HG03342 (cell line): Measurements from ENCODE around the gene THAP8.

Experiments
- ATAC-seq: cut with Tn5 transposase; IDR thresholded peaks from one replicate; pipeline ENCODE4 v1.9.1; 2021; ENCODE audit warnings: mild to moderate bottlenecking, moderate library complexity; ENCODE audit not compliant: unreplicated experiment

Gene THAP8

GRCh38 chr19:36030264-36031148 is 23.6 kb downstream of the THAP8 start:
- ATAC-seq: no peak

DNA sequence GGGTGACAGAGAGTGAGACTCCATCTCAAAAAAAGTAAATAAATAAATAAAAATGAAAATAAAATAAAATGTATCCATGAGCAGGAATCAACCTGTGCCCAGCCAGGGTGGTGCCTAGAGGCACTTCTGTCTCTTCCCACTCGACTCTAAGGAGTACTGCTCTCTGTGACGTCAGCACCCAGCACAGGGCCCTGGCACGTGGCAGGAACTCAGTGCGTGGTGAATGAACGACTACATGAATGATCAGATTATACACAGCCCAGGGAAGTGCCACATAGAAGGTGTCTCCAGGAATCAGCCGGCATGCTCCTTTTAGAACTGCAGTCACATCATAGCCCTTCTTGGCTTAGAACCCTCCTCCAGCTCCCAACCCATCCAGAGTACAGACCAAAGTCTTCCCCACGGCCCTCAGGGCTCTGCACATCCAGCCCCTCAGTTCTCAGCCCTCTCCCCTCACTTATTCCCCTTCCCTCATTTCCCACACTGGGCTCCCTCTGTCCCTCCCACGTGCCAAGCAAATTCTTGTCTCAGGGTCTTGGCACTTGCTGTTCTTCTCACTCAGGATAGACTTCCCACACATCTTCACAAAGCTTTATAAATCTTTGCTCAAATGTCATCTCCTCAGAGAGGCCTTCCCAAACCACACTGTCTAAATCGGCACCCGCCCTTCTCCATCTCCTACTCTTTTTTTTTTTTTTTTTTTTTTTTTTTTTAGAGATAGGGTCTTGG is 25.6 kb downstream of the THAP8 start:
- ATAC-seq: no peak

GRCh38 chr19:36027696-36028095 is 26.4 kb downstream of the THAP8 start:
- no peak for ATAC-seq

GRCh38 chr19:36026091-36026876 is 27.8 kb downstream of the THAP8 start:
- no peak for ATAC-seq

DNA sequence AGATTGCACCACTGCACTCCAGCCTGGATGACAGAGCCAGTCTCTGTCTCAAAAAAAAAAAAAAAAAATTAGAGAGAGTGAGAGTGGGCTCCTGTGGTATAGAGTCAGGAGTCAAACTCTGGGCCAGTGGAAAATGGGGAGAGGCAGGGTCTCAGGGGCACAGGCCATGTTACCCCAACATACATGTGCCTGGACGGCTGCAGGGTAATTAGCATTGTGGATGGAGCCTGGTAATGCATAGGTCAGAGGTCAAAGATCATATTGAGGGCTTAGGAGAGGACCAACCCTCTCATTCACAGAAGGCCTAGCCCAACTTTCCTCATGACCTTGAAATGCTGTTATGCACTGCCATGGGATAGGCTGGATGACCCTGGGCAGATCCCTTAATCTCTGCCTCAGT is 28.5 kb downstream of the THAP8 start:
- no peak for ATAC-seq

GRCh38 chr19:36023432-36023831 is 30.7 kb downstream of the THAP8 start:
- no peak for ATAC-seq

GRCh38 chr19:36019061-36019670 is 34.9 kb downstream of the THAP8 start:
- ATAC-seq: no peak

- peak; percentile 94 for ATAC-seq
Measured at GRCh38 chr19:36014012-36014924, 39.8 kb downstream of the THAP8 start, which contains the start of gene ALKBH6. TSS of gene ALKBH6 (minus strand) at chr19:36014213. CDS start at chr19:36013397, 816 bp downstream.

DNA sequence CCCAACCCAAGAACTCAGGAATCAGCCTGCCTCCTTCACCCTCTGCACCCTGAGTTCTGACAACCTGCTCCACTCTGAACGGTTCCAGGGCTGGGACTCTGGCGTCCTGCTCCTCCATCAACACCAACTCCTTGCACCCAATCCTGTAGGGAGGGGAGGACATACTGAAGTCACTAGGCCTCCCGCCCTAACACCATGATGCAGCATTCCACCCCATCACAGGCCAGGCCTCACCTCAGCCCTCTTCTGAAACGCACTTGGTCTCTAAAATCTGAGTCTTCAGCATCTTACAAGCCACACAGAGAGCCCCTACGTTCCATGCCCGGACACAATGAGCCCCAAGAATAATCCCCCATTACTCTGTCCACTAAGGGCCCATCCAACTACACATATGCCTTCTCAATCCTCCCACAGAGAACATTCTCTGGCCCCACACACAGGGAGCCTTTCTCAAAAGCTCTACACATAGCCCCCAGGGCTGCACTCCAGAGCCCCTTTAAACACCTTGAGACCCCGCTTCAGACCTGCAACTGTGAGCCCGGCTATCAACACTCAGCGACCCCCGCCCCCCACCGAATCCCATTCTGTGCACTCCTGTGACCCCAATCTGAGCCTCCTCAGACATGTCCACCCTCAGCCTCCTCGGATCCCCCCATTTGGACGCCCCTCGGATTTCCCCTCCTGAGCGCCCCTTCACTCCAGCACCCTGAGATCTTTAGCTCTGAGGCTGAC is 40.6 kb downstream of the THAP8 start:
- ATAC-seq: no peak

- ATAC-seq: no peak
Measured at GRCh38 chr19:36010402-36010801, 43.7 kb downstream of the THAP8 start.

DNA sequence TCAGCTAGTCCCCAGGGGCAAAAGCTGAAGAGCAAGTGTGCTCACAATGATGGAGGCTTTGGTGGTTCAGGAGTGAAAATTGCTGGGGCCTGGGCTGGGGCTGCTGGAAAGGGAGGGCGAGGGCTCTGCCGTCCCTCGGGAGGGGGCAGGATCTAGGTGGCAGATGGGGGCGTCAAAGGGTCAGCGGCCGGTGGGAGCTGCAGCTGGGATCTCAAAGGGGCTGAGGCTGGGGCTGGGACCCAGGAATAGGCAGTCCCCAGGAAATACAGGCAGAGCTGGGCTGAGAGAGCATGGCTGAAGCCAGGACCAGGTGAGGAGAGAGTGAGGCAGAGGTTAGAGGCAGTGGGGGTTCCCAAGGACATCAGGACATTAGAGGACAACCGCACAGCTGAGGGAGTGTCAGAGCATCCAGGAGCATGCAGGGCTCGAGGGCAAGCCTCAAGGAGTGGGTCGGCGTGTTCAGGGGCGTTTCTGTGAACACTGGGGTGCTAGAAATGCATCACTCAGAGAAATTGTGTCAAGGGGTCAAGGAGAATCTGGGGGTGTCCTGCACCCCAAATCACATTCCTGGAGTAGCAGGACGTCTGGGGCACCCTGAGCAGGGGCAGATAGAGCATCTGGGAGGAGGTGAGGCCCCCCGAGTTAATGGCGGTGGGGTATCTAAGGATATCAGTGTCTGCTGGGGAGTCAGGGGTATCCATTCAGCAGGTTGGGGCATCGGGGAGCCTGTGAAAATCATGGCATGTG is 44.3 kb downstream of the THAP8 start:
- no peak for ATAC-seq

GRCh38 chr19:36009220-36009619 is 44.9 kb downstream of the THAP8 start:
- ATAC-seq: no peak

GRCh38 chr19:36008336-36008978 is 45.6 kb downstream of the THAP8 start, which contains the start of gene SYNE4:
TSS of gene SYNE4 (minus strand) at chr19:36008813. CDS start at chr19:36008681, 132 bp downstream.
- no peak for ATAC-seq

DNA sequence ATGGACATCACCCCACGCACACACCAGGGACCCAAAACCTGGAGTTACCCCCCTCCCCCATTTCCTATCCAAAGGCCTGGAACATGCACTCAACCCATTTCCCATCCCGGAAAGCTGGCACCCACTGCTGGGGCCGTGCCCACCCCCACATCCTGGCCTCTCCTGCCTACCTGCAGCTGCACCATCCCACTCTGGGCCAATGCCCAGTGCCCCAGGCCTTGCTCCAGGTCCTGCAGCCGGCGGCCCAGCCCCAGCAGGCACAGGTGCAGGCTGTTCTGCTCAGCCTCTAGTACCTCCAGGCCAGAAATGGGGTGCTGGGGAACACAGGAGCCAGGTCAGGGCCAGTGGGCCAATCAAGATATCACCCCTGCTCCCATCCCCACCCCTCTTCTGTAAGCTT is 47.1 kb downstream of the THAP8 start:
- no peak for ATAC-seq

DNA sequence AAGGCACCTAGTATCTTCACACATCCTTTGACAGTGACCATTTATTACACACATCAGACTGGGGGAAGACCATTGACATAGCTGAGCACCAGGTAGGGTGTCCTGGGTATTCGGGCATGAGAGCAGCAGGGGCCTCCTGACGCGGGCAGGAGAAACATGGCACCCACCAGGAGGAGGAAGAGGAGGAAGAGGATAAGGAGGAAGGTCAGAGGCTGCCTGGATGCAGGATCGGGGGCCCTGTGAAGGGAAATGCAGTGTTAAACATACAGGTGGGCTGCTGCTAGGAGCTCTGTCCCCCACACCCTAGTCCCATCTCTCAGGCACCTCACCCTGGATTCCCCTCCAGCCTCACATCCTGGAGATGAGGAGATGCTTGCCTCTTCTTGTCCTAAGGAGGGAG is 50.8 kb downstream of the THAP8 start:
- no peak for ATAC-seq

- ATAC-seq: no peak
Measured at GRCh38 chr19:36001605-36002004, 52.5 kb downstream of the THAP8 start.

DNA sequence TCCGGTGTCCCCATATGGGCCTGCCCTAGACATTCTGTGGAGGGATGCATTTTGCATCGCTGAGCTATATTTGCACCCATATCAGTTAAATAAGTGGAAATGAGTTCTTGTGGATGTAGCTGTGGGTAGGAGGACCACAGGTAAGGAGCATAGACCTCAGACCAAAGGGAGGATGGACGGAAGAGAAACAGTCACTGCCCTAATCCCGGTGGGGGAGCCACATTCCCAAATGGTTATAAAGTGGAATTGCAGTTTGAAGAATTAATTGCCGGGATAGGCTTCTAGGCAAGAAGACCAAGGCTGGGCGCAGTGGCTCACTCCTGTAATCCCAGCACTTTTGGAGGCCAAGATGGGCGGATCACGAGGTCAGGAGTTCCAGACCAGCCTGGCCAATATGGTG is 57.3 kb downstream of the THAP8 start:
- ATAC-seq: no peak
